Uterus (tissue), 4 donors: ENCODE measurements around the gene VAV3. TPM values are rescaled to one million over a fixed set of nuclear protein-coding genes. Genes with fewer than 3 reads are reported as not detected.
"Not testable (repeated sequence)": the region's sequence is repeated elsewhere in the genome, so short reads cannot be mapped to it uniquely, and the experiment has no call there.

Experiments used
- DNase-seq, 2 donors: peaks; one replicate each; pipeline ENCODE4 v3.0.0-alpha.2; 2019 to 2020
- H3K27ac ChIP-seq, 2 donors: fragments of 200-600 bp; sonication (generic); 1 replicate in 1 of 2; 2 replicates in 1 of 2; pipeline ENCODE4 v1.5.1; 2016 to 2018
- H3K27me3 ChIP-seq, 2 donors: fragments of 200-600 bp; sonication (generic); one replicate each; pipeline ENCODE4 v1.5.1; 2018 to 2019; ENCODE audit warnings: control low read depth in 1 of 2
- H3K36me3 ChIP-seq, 2 donors: fragments of 200-600 bp; sonication (generic); one replicate each; pipeline ENCODE4 v1.5.1; 2019; ENCODE audit warnings: control low read depth in 1 of 2
- H3K4me1 ChIP-seq, 2 donors: fragments of 200-600 bp; sonication (generic); one replicate each; pipeline ENCODE4 v1.5.1; 2018 to 2019; ENCODE audit warnings: control low read depth in 1 of 2
- H3K4me3 ChIP-seq, 2 donors: fragments of 200-600 bp; sonication (generic); 1 replicate in 1 of 2; 2 replicates in 1 of 2; pipeline ENCODE4 v1.5.1; 2018 to 2019; ENCODE audit warnings: mild to moderate bottlenecking in 1 of 2
- H3K9me3 ChIP-seq, 2 donors: fragments of 200-600 bp; sonication (generic); one replicate each; pipeline ENCODE4 v1.5.1; 2019; ENCODE audit warnings: control low read depth in 1 of 2
- CTCF ChIP-seq, 4 experiments: fragments of 200-600 bp in 2 of 4; fragments of 450-650 bp in 2 of 4; sonication (generic) in 2 of 4; IDR thresholded peaks; one replicate each; pipeline ENCODE4 v1.5.1; 2016 to 2019; ENCODE audit warnings: antibody characterized with exemption in 4 of 4, mild to moderate bottlenecking in 2 of 4, moderate library complexity in 1 of 4
- POLR2A ChIP-seq, 2 donors: fragments of 450-650 bp; IDR thresholded peaks; one replicate each; pipeline ENCODE4 v1.6.1; 2016; ENCODE audit warnings: antibody characterized with exemption in 2 of 2, mild to moderate bottlenecking in 1 of 2, moderate library complexity in 1 of 2
- intact Hi-C: fragments of 100-400 bp; cut with DNase I; formaldehyde crosslinking; loops from one replicate; pipeline ENCODE4 v1.15.1; 2023; ENCODE audit warnings: low total_unique reads
- total RNA-seq, 4 donors: library from RNA; depleted of rRNA in 3 of 4; stranded (reverse); fragments of >200 nt in 3 of 4; gene quantifications; one replicate each; pipeline versions ENCODE4 v1.1.0 to v1.2.4, GENCODE V29; 2014 to 2023
- donor health status: DM: yes; HTN: yes; CAD: no.

VAV3 gene
- total RNA-seq, 4 donors from 2014 or later, result 0.88 to 22.5 (median 8.6) TPM

GRCh38 chr1:107739651-107740050, 225.3 kb downstream of the VAV3 start:
- Histone ChIP-seq H3K27ac (no peak overlapping the region), H3K4me1 (no peaks in the 10 kb centered on the region), H3K36me3 (no peaks in the 10 kb centered on the region), H3K4me3 (no peak overlapping the region), H3K27me3 (no peaks in the 10 kb centered on the region), H3K9me3 (no peaks in the 10 kb centered on the region)
- TF ChIP-seq POLR2A (IDR thresholded peaks at IDR 0.05) (no peak), CTCF (IDR thresholded peaks at IDR 0.05) (no peak)
- intact Hi-C loops, result no loop called here
- DNase-seq, result no peak

- no peak for TF ChIP-seq POLR2A (IDR thresholded peaks at IDR 0.05)
- no peak for TF ChIP-seq CTCF (IDR thresholded peaks at IDR 0.05)
- Histone ChIP-seq H3K9me3 (no peaks in the 10 kb centered on the region), H3K36me3 (no peaks in the 10 kb centered on the region), H3K4me1 (no peaks in the 10 kb centered on the region), H3K27ac (no peak overlapping the region), H3K27me3 (no peaks in the 10 kb centered on the region), H3K4me3 (no peak overlapping the region)
- intact Hi-C loops, result no loop called here
- DNase-seq, result no peak
Measured at GRCh38 chr1:107739201-107739600, 225.8 kb downstream of the VAV3 start.

GRCh38 chr1:107733401-107733800, 231.6 kb downstream of the VAV3 start:
- H3K4me1 ChIP-seq, H3K9me3 ChIP-seq, H3K27me3 ChIP-seq, intact Hi-C loops, DNase-seq, H3K36me3 ChIP-seq, H3K27ac ChIP-seq, H3K4me3 ChIP-seq: not testable (repeated sequence)

- H3K27ac ChIP-seq, result no peak overlapping the region
- H3K27me3 ChIP-seq, result no peaks in the 10 kb centered on the region
- no peak for DNase-seq
- no peaks in the 10 kb centered on the region for H3K9me3 ChIP-seq
- intact Hi-C loops, result no loop called here
- TF ChIP-seq POLR2A (IDR thresholded peaks at IDR 0.05) (no peak), CTCF (IDR thresholded peaks at IDR 0.05) (no peak)
- H3K4me1 ChIP-seq, result no peaks in the 10 kb centered on the region
- no peaks in the 10 kb centered on the region for H3K36me3 ChIP-seq
- H3K4me3 ChIP-seq, result no peak overlapping the region
Measured at GRCh38 chr1:107727866-107728265, 237.1 kb downstream of the VAV3 start.

GRCh38 chr1:107726860-107727259, 238.1 kb downstream of the VAV3 start:
- Histone ChIP-seq H3K27ac (no peak overlapping the region), H3K36me3 (no peaks in the 10 kb centered on the region), H3K4me3 (no peak overlapping the region), H3K27me3 (no peaks in the 10 kb centered on the region), H3K4me1 (no peaks in the 10 kb centered on the region), H3K9me3 (no peaks in the 10 kb centered on the region)
- intact Hi-C loops, result no loop called here
- no peak for TF ChIP-seq POLR2A (IDR thresholded peaks at IDR 0.05)
- TF ChIP-seq CTCF (IDR thresholded peaks at IDR 0.05), result no peak
- DNase-seq, result no peak

GRCh38 chr1:107724648-107725047, 240.3 kb downstream of the VAV3 start:
- no peak for DNase-seq
- H3K4me3 ChIP-seq, result no peak overlapping the region
- no peaks in the 10 kb centered on the region for H3K9me3 ChIP-seq
- no peak for TF ChIP-seq POLR2A (IDR thresholded peaks at IDR 0.05)
- no peaks in the 10 kb centered on the region for H3K36me3 ChIP-seq
- no peak overlapping the region for H3K27ac ChIP-seq
- no peaks in the 10 kb centered on the region for H3K27me3 ChIP-seq
- intact Hi-C loops, result no loop called here
- H3K4me1 ChIP-seq, result no peaks in the 10 kb centered on the region

- H3K27ac ChIP-seq, intact Hi-C loops, H3K4me3 ChIP-seq, H3K4me1 ChIP-seq, H3K9me3 ChIP-seq, H3K27me3 ChIP-seq, DNase-seq, H3K36me3 ChIP-seq: not testable (repeated sequence)
Measured at GRCh38 chr1:107720210-107720609, 244.8 kb downstream of the VAV3 start.
